GM12878 (cell line): ENCODE data around the gene SLC36A3. TPM values are rescaled to one million over a fixed set of nuclear protein-coding genes. Genes with fewer than 3 reads are reported as not detected.
A peak's percentile ranks its signal among the peaks of the same experiment; 100 is the strongest.

Source experiments
- ATAC-seq: fragments of 200-7000 bp; cut with Tn5 transposase; 3 replicates; pipeline ENCODE4 v1.9.1; 2020; ENCODE audit warnings: mild to moderate bottlenecking, moderate library complexity
- BruUV-seq: library from RNA; stranded (reverse); fragments of 400-500 nt; replicated peaks from 2 replicates; lab custom pipeline; 2021; lab: Mats Ljungman, UMichigan
- CTCF ChIA-PET: fragments of 300-600 bp; sonication (Branson Sonifier 250); formaldehyde crosslinking; extraction: SDS; loops from one replicate; lab custom pipeline; 2021; ENCODE audit warnings: inconsistent platforms; lab: Yijun Ruan, JAX
- POLR2A ChIA-PET: fragments of 350-600 bp; formaldehyde crosslinking; extraction: SDS; loops from one replicate; lab custom pipeline; 2021; ENCODE audit warnings: inconsistent platforms; lab: Charles Lee
- RAD21 ChIA-PET: fragments of 300-600 bp; sonication (Branson Sonifier 250); formaldehyde crosslinking; loops from one replicate; lab custom pipeline; 2023; ENCODE audit warnings: antibody characterized with exemption; ENCODE audit not compliant: unreplicated experiment; lab: Charles Lee
- SMC1A ChIA-PET: fragments of 300-600 bp; sonication (Branson Sonifier 250); formaldehyde crosslinking; loops from one replicate; lab custom pipeline; 2023; ENCODE audit not compliant: unreplicated experiment, uncharacterized antibody; lab: Charles Lee
- DNase-seq: peaks from one replicate; pipeline ENCODE4 v3.0.0-alpha.2; 2011; ENCODE audit warnings: low read depth, low spot score
- FAIRE-seq: peaks from 3 replicates; lab custom pipeline; 2011; peaks lifted over from hg19 to GRCh38; lab: Jason Lieb, UNC
- H2AFZ ChIP-seq: 2 replicates; pipeline ENCODE4 v1.6.0; 2011; ENCODE audit warnings: low read depth, low read length, control low read depth; ENCODE audit not compliant: control insufficient read depth
- H3K27ac ChIP-seq: 2 replicates; pipeline ENCODE4 v1.5.1; 2011; ENCODE audit warnings: control low read depth; ENCODE audit not compliant: control insufficient read depth, insufficient read depth
- H3K27me3 ChIP-seq, 2 experiments: replicated peaks in 1 of 2; 2 replicates each; pipeline versions ENCODE4 v1.6.0 to v1.6.1; 2011; ENCODE audit warnings: low read length in 1 of 2; ENCODE audit not compliant: control insufficient read depth in 2 of 2, insufficient read depth in 2 of 2
- H3K36me3 ChIP-seq, 2 experiments: 2 replicates each; pipeline ENCODE4 v1.5.1; 2011; ENCODE audit warnings: low read length in 1 of 2; ENCODE audit not compliant: control insufficient read depth in 2 of 2, insufficient read depth in 2 of 2
- H3K4me1 ChIP-seq: 2 replicates; pipeline ENCODE4 v1.6.1; 2011; ENCODE audit warnings: mild to moderate bottlenecking, low read length, moderate library complexity, mixed read lengths; ENCODE audit not compliant: control insufficient read depth, insufficient read depth
- H3K4me2 ChIP-seq: 2 replicates; pipeline ENCODE4 v1.6.0; 2011; ENCODE audit warnings: control low read depth; ENCODE audit not compliant: control insufficient read depth, insufficient read depth
- H3K4me3 ChIP-seq: fragments of 200-600 bp; sonication (generic); 2 replicates; pipeline ENCODE4 v1.5.1; 2016
- H3K79me2 ChIP-seq: 2 replicates; pipeline ENCODE4 v1.6.0; 2011; ENCODE audit warnings: low read length; ENCODE audit not compliant: control insufficient read depth, insufficient read depth
- H3K9ac ChIP-seq: 2 replicates; pipeline ENCODE4 v1.8.0; 2011; ENCODE audit warnings: low read length, control low read depth, mixed read lengths; ENCODE audit not compliant: control insufficient read depth, insufficient read depth
- H3K9me3 ChIP-seq: replicated peaks from 3 replicates; pipeline ENCODE4 v1.5.1; 2011; ENCODE audit warnings: mild to moderate bottlenecking, low read length; ENCODE audit not compliant: control insufficient read depth, insufficient read depth
- H4K20me1 ChIP-seq: 2 replicates; pipeline ENCODE4 v1.6.0; 2011; ENCODE audit not compliant: control insufficient read depth, insufficient read depth
- MLLT1 ChIP-seq: fragments of 450-650 bp; IDR thresholded peaks from 2 replicates; pipeline ENCODE4 v1.6.1; 2016; ENCODE audit warnings: mild to moderate bottlenecking
- MYB ChIP-seq: fragments of 150-350 bp; IDR thresholded peaks from 2 replicates; pipeline ENCODE4 v1.6.1; 2014; ENCODE audit warnings: mild to moderate bottlenecking, low read depth, low read length, borderline replicate concordance
- RELA ChIP-seq: fragments of 450-650 bp; IDR thresholded peaks from 2 replicates; pipeline ENCODE4 v1.8.0; 2014; ENCODE audit warnings: borderline replicate concordance; ENCODE audit not compliant: partially characterized antibody
- SUPT20H ChIP-seq: IDR thresholded peaks from 2 replicates; pipeline ENCODE4 v1.6.1; 2011; ENCODE audit warnings: low read depth, mild to moderate bottlenecking, low read length, moderate library complexity, borderline replicate concordance; ENCODE audit not compliant: control insufficient read depth
- WGBS: methylation state at CpG from one replicate; pipeline ENCODE4 v1.1.6; 2016; ENCODE audit warnings: low lambda C conversion rate; ENCODE audit not compliant: insufficient replicate concordance, insufficient coverage; ENCODE audit errors: missing lambda C conversion rate; 5-methylcytosine and 5-hydroxymethylcytosine counted together
- in situ Hi-C: fragments of 300-500 bp; cut with MboI; formaldehyde crosslinking; loops from 9 replicates; pipeline ENCODE4 v1.14.3; 2018; ENCODE audit warnings: mixed read lengths
- intact Hi-C: fragments of 100-400 bp; cut with micrococcal nuclease; formaldehyde crosslinking; loops from one replicate; pipeline ENCODE4 v1.14.2; 2022; ENCODE audit not compliant: unreplicated experiment
- polyA plus RNA-seq, 11 experiments: library from polyadenylated mRNA; depleted of rRNA in 4 of 11; unstranded in 6 of 11; stranded (reverse) in 5 of 11; fragments of >200 nt; fragmentation: Nextera tagmentation in 4 of 11; fragmentation: Illumina TruSeq in 1 of 11; extraction: Ambion mirVana in 4 of 11; extraction: Trizol in 1 of 11; gene quantifications; 1 replicate in 1 of 11; 2 replicates in 10 of 11; pipeline versions ENCODE4 v1.2.1 to v1.2.3, GENCODE V29; 2011 to 2016; ENCODE audit warnings: inconsistent platforms in 2 of 11, missing spikeins in 2 of 11, low read depth in 1 of 11
- total RNA-seq, 4 experiments: library from RNA; depleted of rRNA in 3 of 4; stranded (reverse); fragments of >200 nt in 3 of 4; fragmentation: Illumina TruSeq in 1 of 4; extraction: Trizol in 1 of 4; gene quantifications; 2 replicates each; pipeline versions ENCODE4 v1.2.1 to v1.2.3, GENCODE V29; 2013 to 2021
- TF ChIP-seq, protein P1 (sequence below): fragments of 450-650 bp; IDR thresholded peaks from 2 replicates; pipeline ENCODE4 v1.6.1; 2016; ENCODE audit warnings: mild to moderate bottlenecking

SLC36A3 gene
- total and polyA plus RNA-seq, 10 of the 15 experiments (the other 5 are each of a cell fraction or from before 2014, with no cell fraction given), result 0.03 TPM; not detected in 9

- H2AFZ ChIP-seq, result no peak overlapping the region
- 0 out of 2 replicates have a peak overlapping the region, but pooled peaks have one; percentile 51 for H3K27ac ChIP-seq
Observed at GRCh38 chr5:151250346-151251000, 53.1 kb downstream of the SLC36A3 start.

More at GRCh38 chr5:151250346-151251000, 53.1 kb downstream of the SLC36A3 start:
- H3K4me1 ChIP-seq, result peaks cover 13% of the 10 kb centered on the region; the same call in 1 of the 2 replicates
- in situ Hi-C loops (no loop called here), intact Hi-C loops (loop anchor here (5.0 to 10.0 kb wide), 3 partner anchors 93 to 522 kb away; partner anchors contain the start of genes ANXA6 and G3BP1)
- SMC1A ChIA-PET, result interaction anchor here (9.2 to 10.0 kb wide), 2 partner anchors 11 to 32 kb away, joined by 86 to 227 read pairs; partner anchors contain the start of gene CCDC69
- DNase-seq, result no peak
- CTCF ChIA-PET, result interaction anchor here (0.9 to 6.2 kb wide), 3 partner anchors 11 to 48 kb away, joined by 3 to 62 read pairs (median 24); no protein-coding TSS in a partner anchor
- TF ChIP-seq MLLT1, result peak; percentile 38; the same call in 1 of the 2 replicates
- TF ChIP-seq, protein P1, sequence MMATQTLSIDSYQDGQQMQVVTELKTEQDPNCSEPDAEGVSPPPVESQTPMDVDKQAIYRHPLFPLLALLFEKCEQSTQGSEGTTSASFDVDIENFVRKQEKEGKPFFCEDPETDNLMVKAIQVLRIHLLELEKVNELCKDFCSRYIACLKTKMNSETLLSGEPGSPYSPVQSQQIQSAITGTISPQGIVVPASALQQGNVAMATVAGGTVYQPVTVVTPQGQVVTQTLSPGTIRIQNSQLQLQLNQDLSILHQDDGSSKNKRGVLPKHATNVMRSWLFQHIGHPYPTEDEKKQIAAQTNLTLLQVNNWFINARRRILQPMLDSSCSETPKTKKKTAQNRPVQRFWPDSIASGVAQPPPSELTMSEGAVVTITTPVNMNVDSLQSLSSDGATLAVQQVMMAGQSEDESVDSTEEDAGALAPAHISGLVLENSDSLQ, result no peak
- no peak for TF ChIP-seq SUPT20H
- TF ChIP-seq RELA, result no peak
- no peak for TF ChIP-seq MYB
- WGBS, result 82% methylated on average over 10 of the region's 10 CpGs
- BruUV-seq, result TSS peak; percentile 72
- H3K4me2 ChIP-seq, result no peak overlapping the region
- H3K79me2 ChIP-seq, result peaks cover 26% of the 10 kb centered on the region
- no peak for ATAC-seq
- no peaks in the 10 kb centered on the region for H3K36me3 ChIP-seq
- no peak overlapping the region for H3K9ac ChIP-seq
- peak overlapping the region; percentile 51; the same call in 1 of the 2 replicates for H3K4me3 ChIP-seq
- FAIRE-seq, result no peak
- H4K20me1 ChIP-seq, result no peaks in the 10 kb centered on the region
- H3K9me3 ChIP-seq, result no peaks in the 10 kb centered on the region
- no peaks in the 10 kb centered on the region for H3K27me3 ChIP-seq
- POLR2A ChIA-PET, result interaction anchor here (0.6 to 6.0 kb wide), 5 partner anchors 9 to 152 kb away, joined by 3 to 90 read pairs (median 59); partner anchors contain the start of gene CCDC69
- RAD21 ChIA-PET, result interaction anchor here (4.5 to 9.4 kb wide), 4 partner anchors 10 to 37 kb away, joined by 27 to 156 read pairs (median 88); partner anchors contain the start of gene CCDC69
